H4 (cell line): ENCODE data around the gene TANGO2. TPM values are rescaled to one million over a fixed set of nuclear protein-coding genes. Genes with fewer than 3 reads are reported as not detected.

Experiments
- DNase-seq: peaks from one replicate; pipeline ENCODE4 v3.0.0-alpha.2; 2015; ENCODE audit warnings: low spot score
- total RNA-seq: library from RNA; depleted of rRNA; stranded (reverse); fragments of >200 nt; shearing (Covaris generic); gene quantifications from 2 replicates; pipeline ENCODE4 v1.2.3, GENCODE V29; 2014

Gene TANGO2
- total RNA-seq, 1 experiment from 2014 or later: 20.6 TPM

- DNase-seq: no peak
Observed at GRCh38 chr22:20043057-20043996, 22.4 kb downstream of the TANGO2 start.

- DNase-seq: no peak
Observed at GRCh38 chr22:20043997-20044342, 23.1 kb downstream of the TANGO2 start.

- DNase-seq: no peak
Observed at GRCh38 chr22:20044495-20045151, 23.7 kb downstream of the TANGO2 start.

- no peak for DNase-seq
Observed at GRCh38 chr22:20046730-20047129, 25.8 kb downstream of the TANGO2 start.

GRCh38 chr22:20051927-20052308 lies 31.0 kb downstream of the TANGO2 start:
- DNase-seq: no peak

- DNase-seq: no peak
Observed at GRCh38 chr22:20052309-20053259, 31.7 kb downstream of the TANGO2 start.

- no peak for DNase-seq
Observed at GRCh38 chr22:20053407-20054033, 32.6 kb downstream of the TANGO2 start.

- DNase-seq: no peak
Observed at GRCh38 chr22:20054034-20054427, 33.1 kb downstream of the TANGO2 start.

- no peak for DNase-seq
Observed at GRCh38 chr22:20054485-20054884, 33.6 kb downstream of the TANGO2 start.

- no peak for DNase-seq
Observed at GRCh38 chr22:20055144-20055543, 34.2 kb downstream of the TANGO2 start.

- no peak for DNase-seq
Observed at GRCh38 chr22:20055654-20056053, 34.7 kb downstream of the TANGO2 start.

- no peak for DNase-seq
Observed at GRCh38 chr22:20056161-20056560, 35.3 kb downstream of the TANGO2 start.

- DNase-seq: no peak
Observed at GRCh38 chr22:20056696-20057386, 35.9 kb downstream of the TANGO2 start.

- DNase-seq: no peak
Observed at GRCh38 chr22:20057596-20058268, 36.8 kb downstream of the TANGO2 start.

- DNase-seq: no peak
Observed at GRCh38 chr22:20058989-20059770, 38.3 kb downstream of the TANGO2 start.

GRCh38 chr22:20060700-20061480 lies 40.0 kb downstream of the TANGO2 start:
- DNase-seq: no peak

- DNase-seq: no peak
Observed at GRCh38 chr22:20061481-20061861, 40.6 kb downstream of the TANGO2 start.

- DNase-seq: no peak
Observed at GRCh38 chr22:20062043-20062765, 41.3 kb downstream of the TANGO2 start.
